GM12864 (cell line): Measurements from ENCODE around the gene TBX5.

Experiments used
- DNase-seq: peaks from one replicate; pipeline ENCODE4 v3.0.0-alpha.2; 2011; ENCODE audit warnings: low read depth
- H3K4me3 ChIP-seq: 2 replicates; pipeline ENCODE4 v1.5.1; 2011; ENCODE audit warnings: mild to moderate bottlenecking, low read depth, low read length, control low read depth
- TF ChIP-seq, protein P1 (sequence below): IDR thresholded peaks from 2 replicates; pipeline ENCODE4 v1.5.1; 2011; ENCODE audit warnings: low read depth, mild to moderate bottlenecking, moderate library complexity, low read length, control low read depth, inconsistent platforms; ENCODE audit errors: missing control alignments

The TBX5 gene

GRCh38 chr12:114395755-114396152 lies 10.2 kb downstream of the TBX5 start:
- DNase-seq = no peak
- TF ChIP-seq, protein P1, sequence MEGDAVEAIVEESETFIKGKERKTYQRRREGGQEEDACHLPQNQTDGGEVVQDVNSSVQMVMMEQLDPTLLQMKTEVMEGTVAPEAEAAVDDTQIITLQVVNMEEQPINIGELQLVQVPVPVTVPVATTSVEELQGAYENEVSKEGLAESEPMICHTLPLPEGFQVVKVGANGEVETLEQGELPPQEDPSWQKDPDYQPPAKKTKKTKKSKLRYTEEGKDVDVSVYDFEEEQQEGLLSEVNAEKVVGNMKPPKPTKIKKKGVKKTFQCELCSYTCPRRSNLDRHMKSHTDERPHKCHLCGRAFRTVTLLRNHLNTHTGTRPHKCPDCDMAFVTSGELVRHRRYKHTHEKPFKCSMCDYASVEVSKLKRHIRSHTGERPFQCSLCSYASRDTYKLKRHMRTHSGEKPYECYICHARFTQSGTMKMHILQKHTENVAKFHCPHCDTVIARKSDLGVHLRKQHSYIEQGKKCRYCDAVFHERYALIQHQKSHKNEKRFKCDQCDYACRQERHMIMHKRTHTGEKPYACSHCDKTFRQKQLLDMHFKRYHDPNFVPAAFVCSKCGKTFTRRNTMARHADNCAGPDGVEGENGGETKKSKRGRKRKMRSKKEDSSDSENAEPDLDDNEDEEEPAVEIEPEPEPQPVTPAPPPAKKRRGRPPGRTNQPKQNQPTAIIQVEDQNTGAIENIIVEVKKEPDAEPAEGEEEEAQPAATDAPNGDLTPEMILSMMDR = no peak
- no peak overlapping the region for H3K4me3 ChIP-seq

DNA sequence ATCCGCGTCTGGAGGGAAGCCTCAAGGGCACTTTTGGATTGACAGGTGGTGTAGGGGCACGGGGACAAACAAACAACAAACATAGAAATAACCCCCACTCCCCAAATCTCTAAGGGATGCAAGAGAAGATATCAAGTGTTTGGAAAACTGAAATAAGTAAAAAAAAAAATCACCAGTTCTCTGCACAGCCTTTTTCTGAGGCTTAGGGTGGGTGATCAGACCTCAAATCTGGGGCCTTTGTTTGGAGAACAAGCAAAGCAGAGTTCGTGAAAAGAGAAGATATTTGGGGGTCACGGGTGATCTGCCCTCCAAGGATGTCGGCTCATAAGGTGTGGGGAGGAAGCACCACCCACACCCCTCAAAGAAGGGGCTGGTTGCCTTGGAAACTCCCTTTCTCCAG lies 10.7 kb downstream of the TBX5 start:
- no peak for DNase-seq
- no peak overlapping the region for H3K4me3 ChIP-seq
- TF ChIP-seq, protein P1 = no peak

DNA sequence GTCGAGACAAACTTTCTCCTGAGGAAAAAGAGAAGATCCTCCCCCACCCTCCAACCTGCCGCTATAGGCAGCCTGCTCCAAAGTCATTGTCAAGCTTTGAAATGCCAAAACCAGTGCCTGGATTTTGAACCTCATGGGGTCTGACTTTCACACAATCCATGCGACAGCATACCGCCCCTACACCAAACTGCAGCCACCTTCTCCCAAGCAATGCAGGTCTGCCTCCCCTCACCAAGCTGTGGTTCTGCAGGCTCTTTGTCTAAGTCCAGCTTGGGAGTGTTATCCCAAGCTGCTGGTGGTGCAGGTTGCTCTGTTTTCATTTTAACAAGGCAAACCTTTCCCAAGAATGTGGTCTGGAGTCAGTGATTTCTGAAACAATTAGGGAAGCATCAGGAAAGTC lies 12.4 kb downstream of the TBX5 start:
- no peak overlapping the region for H3K4me3 ChIP-seq
- DNase-seq = no peak
- TF ChIP-seq, protein P1 = no peak

- no peak for DNase-seq
- TF ChIP-seq, protein P1 = no peak
- no peak overlapping the region for H3K4me3 ChIP-seq
Observed at GRCh38 chr12:114392909-114393308, 13.0 kb downstream of the TBX5 start.

- TF ChIP-seq, protein P1 = no peak
- H3K4me3 ChIP-seq = no peak overlapping the region
- no peak for DNase-seq
Observed at GRCh38 chr12:114391088-114391487, 14.9 kb downstream of the TBX5 start.

DNA sequence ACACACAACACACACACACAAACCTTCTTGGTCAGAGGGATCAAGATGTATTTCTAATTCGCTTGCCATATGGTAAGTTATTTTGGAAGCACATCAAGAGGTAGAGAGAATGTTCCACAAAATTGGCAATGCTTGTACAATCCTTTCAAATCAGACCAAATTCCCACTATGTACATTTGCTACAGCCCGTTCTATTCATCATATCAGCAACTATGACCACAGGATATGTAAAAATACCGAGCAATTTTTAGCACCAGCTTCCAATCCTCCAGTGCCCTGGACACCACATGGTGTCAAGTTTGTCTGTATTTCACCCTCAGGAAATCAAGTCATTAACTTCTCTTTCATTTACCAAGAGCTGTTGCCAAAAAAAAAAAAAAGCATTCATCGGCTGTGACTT lies 21.2 kb downstream of the TBX5 start:
- no peak for DNase-seq
- TF ChIP-seq, protein P1 = no peak
- no peak overlapping the region for H3K4me3 ChIP-seq

- TF ChIP-seq, protein P1 = no peak
- H3K4me3 ChIP-seq = no peak overlapping the region
- no peak for DNase-seq
Observed at GRCh38 chr12:114381177-114381576, 24.8 kb downstream of the TBX5 start.
